NCI-H1694 (cell line): ENCODE data around the gene TTC12.

Experiments used
- DNase-seq: peaks from one replicate; lab custom pipeline; 2025; lab: John Stamatoyannopoulos, UW

The TTC12 gene

GRCh38 chr11:113373981-113374560, 59.7 kb downstream of the TTC12 start:
- no peak for DNase-seq

- no peak for DNase-seq
Measured at GRCh38 chr11:113375402-113375801, 61.0 kb downstream of the TTC12 start.

- no peak for DNase-seq
Measured at GRCh38 chr11:113376156-113376555, 61.8 kb downstream of the TTC12 start.

- peak; percentile 0 for DNase-seq
Measured at GRCh38 chr11:113377681-113378412, 63.5 kb downstream of the TTC12 start.

GRCh38 chr11:113378692-113379091, 64.3 kb downstream of the TTC12 start:
- DNase-seq, result no peak

- DNase-seq, result no peak
Measured at GRCh38 chr11:113382121-113382520, 67.7 kb downstream of the TTC12 start.

- DNase-seq, result peak; percentile 39
Measured at GRCh38 chr11:113384551-113384950, 70.2 kb downstream of the TTC12 start.

- no peak for DNase-seq
Measured at GRCh38 chr11:113385749-113386148, 71.4 kb downstream of the TTC12 start.

GRCh38 chr11:113386866-113387265, 72.5 kb downstream of the TTC12 start:
- DNase-seq, result no peak

- no peak for DNase-seq
Measured at GRCh38 chr11:113387605-113388211, 73.3 kb downstream of the TTC12 start, which contains the start of gene ANKK1. Gene ANKK1 (plus strand): TSS chr11:113387779. CDS start chr11:113387885, 106 bp downstream.

GRCh38 chr11:113389272-113389671, 74.9 kb downstream of the TTC12 start:
- no peak for DNase-seq

GRCh38 chr11:113392236-113392921, 78.0 kb downstream of the TTC12 start:
- peak; percentile 12 for DNase-seq

- DNase-seq, result no peak
Measured at GRCh38 chr11:113393501-113393985, 79.2 kb downstream of the TTC12 start.

GRCh38 chr11:113394919-113395318, 80.5 kb downstream of the TTC12 start:
- DNase-seq, result no peak

- no peak for DNase-seq
Measured at GRCh38 chr11:113395782-113396336, 81.5 kb downstream of the TTC12 start.

- no peak for DNase-seq
Measured at GRCh38 chr11:113396690-113397089, 82.3 kb downstream of the TTC12 start.

GRCh38 chr11:113397212-113397611, 82.8 kb downstream of the TTC12 start:
- DNase-seq, result no peak

- no peak for DNase-seq
Measured at GRCh38 chr11:113397821-113398220, 83.4 kb downstream of the TTC12 start.

GRCh38 chr11:113398669-113399430, 84.5 kb downstream of the TTC12 start:
- no peak for DNase-seq

GRCh38 chr11:113400631-113401230, 86.3 kb downstream of the TTC12 start:
- DNase-seq, result no peak

- DNase-seq, result peak; percentile 69
Measured at GRCh38 chr11:113401718-113402117, 87.3 kb downstream of the TTC12 start.
